PC-3 (cell line): ENCODE data around the gene MGA.
A peak's percentile ranks its signal among the peaks of the same experiment; 100 is the strongest.

Experiments used
- EZH2 ChIP-seq: fragments of 300-600 bp; sonication (generic); IDR thresholded peaks from one replicate; pipeline ENCODE4 v1.6.1; 2017; ENCODE audit warnings: antibody characterized with exemption, mild to moderate bottlenecking, low read length; ENCODE audit not compliant: unreplicated experiment
- TF ChIP-seq, protein P1 (sequence below): fragments of 300-600 bp; sonication (generic); conservative IDR thresholded peaks from 2 replicates; pipeline ENCODE4 v1.5.1; 2017; ENCODE audit warnings: antibody characterized with exemption, low read depth, mild to moderate bottlenecking, low read length

DNA sequence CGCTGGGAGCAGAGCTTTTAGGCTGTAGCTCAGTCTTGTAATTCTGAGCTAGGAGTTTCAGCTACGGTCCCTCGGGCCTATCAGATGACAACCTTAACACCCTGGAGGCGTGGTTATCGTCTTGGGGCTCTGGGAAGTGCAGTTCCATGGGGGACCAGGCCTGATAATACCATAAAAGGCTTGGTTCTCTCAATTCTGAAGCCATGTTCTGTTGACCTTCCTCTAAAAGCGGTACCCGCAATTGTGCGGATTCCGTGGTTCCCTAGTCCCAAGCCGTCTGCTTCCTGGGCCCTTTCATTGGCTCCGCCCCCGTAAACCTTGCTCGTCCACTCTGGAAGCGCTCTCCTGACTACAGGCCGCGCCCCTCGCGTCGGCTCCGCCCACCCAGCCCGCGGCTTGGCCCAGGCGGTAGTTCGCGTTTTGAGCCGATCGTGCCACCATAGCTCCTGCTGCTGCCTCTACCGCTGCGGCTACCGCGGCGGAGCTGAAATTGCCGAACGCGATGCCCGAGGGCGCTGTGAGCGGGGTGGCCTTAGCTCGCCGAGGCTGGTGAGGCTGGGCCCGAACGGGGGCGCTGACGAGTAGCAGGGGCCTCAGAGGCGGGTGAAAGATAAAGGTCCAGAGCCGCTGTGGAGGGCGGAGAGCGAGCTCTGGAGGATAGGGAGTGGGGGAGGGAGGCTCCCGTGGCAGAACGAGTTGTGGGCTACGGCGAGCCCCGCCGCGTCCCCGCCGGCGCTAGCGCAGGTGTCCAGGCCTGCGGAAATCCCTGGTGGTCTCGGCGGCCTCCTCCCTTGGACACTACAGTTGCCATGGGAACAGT lies 114.1 kb downstream of the MGA start, which contains the start of gene MAPKBP1:
- TF ChIP-seq EZH2, result no peak
- TF ChIP-seq, protein P1, sequence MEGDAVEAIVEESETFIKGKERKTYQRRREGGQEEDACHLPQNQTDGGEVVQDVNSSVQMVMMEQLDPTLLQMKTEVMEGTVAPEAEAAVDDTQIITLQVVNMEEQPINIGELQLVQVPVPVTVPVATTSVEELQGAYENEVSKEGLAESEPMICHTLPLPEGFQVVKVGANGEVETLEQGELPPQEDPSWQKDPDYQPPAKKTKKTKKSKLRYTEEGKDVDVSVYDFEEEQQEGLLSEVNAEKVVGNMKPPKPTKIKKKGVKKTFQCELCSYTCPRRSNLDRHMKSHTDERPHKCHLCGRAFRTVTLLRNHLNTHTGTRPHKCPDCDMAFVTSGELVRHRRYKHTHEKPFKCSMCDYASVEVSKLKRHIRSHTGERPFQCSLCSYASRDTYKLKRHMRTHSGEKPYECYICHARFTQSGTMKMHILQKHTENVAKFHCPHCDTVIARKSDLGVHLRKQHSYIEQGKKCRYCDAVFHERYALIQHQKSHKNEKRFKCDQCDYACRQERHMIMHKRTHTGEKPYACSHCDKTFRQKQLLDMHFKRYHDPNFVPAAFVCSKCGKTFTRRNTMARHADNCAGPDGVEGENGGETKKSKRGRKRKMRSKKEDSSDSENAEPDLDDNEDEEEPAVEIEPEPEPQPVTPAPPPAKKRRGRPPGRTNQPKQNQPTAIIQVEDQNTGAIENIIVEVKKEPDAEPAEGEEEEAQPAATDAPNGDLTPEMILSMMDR, result peak; percentile 85
